Breast epithelium (tissue), 4 donors: Measurements from ENCODE around the gene RERE. TPM values are rescaled to one million over a fixed set of nuclear protein-coding genes. Genes with fewer than 3 reads are reported as not detected.

Experiments used
- DNase-seq, 2 donors: peaks; one replicate each; pipeline ENCODE4 v3.0.0-alpha.2; 2019; ENCODE audit warnings: low spot score in 2 of 2
- H3K27ac ChIP-seq, 2 donors: fragments of 200-600 bp; sonication (generic) in 1 of 2; one replicate each; pipeline ENCODE4 v1.5.1; 2016 to 2019; ENCODE audit warnings: mild to moderate bottlenecking in 1 of 2
- H3K27me3 ChIP-seq, 2 donors: fragments of 200-600 bp; sonication (generic) in 1 of 2; one replicate each; pipeline versions ENCODE4 v1.5.1 to v1.6.0; 2017 to 2019; ENCODE audit warnings: control low read depth in 1 of 2, mild to moderate bottlenecking in 1 of 2
- H3K36me3 ChIP-seq: fragments of 200-600 bp; one replicate; pipeline ENCODE4 v1.5.1; 2019
- H3K4me1 ChIP-seq, 2 donors: fragments of 200-600 bp; sonication (generic); one replicate each; pipeline ENCODE4 v1.5.1; 2016 to 2019; ENCODE audit warnings: control low read depth in 1 of 2
- H3K4me3 ChIP-seq, 3 donors: fragments of 200-600 bp; sonication (generic); 1 replicate in 2 of 3; 2 replicates in 1 of 3; pipeline ENCODE4 v1.5.1; 2016 to 2019; ENCODE audit warnings: mild to moderate bottlenecking in 3 of 3, moderate library complexity in 2 of 3
- H3K9me3 ChIP-seq, 2 donors: fragments of 200-600 bp; sonication (generic) in 1 of 2; one replicate each; pipeline ENCODE4 v1.5.1; 2016 to 2019; ENCODE audit warnings: control low read depth in 1 of 2
- POLR2A ChIP-seq: fragments of 450-650 bp; IDR thresholded peaks from one replicate; pipeline ENCODE4 v1.6.1; 2016; ENCODE audit warnings: antibody characterized with exemption, mild to moderate bottlenecking, moderate library complexity
- POLR2AphosphoS5 ChIP-seq, 3 donors: sonication (generic); formaldehyde crosslinking; IDR thresholded peaks; one replicate each; pipeline ENCODE4 v1.6.1; 2017; ENCODE audit warnings: antibody characterized with exemption in 3 of 3
- intact Hi-C: fragments of 100-400 bp; cut with DNase I; formaldehyde crosslinking; loops from one replicate; pipeline ENCODE4 v1.15.1; 2023; ENCODE audit warnings: low total_unique reads
- total RNA-seq, 3 donors: library from RNA; depleted of rRNA; stranded (reverse); fragments of >200 nt; gene quantifications; one replicate each; pipeline ENCODE4 v1.1.0, GENCODE V29; 2016
- TF ChIP-seq, protein P1 (sequence below), 3 donors: fragments of 450-650 bp; IDR thresholded peaks; one replicate each; pipeline ENCODE4 v1.5.1; 2016 to 2017; ENCODE audit warnings: antibody characterized with exemption in 3 of 3, mild to moderate bottlenecking in 3 of 3, moderate library complexity in 3 of 3

RERE gene
- total RNA-seq, 3 donors from 2014 or later, result 65.8 to 166 (median 123) TPM

DNA sequence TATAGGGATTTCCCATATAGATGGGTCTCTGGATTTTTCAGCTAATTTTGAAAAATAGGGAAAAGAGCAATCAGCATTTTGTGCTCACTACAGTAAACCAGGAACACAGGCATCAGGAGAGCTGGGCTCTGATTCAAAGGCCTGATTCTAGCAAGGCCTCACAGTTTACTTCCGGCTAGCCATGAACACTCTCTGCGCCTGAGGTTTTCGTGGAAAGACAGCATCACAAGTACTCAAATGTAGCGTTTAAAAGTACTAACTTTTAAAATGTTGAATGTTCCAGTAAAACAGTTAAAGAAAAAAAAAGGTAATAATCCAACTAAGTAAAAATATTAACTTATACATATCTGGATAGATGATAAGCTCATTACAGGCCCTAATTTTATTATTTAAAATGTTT, 379.0 kb downstream of the RERE start:
- no peak for DNase-seq
- H3K4me1 ChIP-seq, result no peaks in the 10 kb centered on the region
- peak overlapping the region; percentile 56 to 60 for H3K27ac ChIP-seq
- intact Hi-C loops, result no loop called here
- no peak overlapping the region for H3K4me3 ChIP-seq
- no peaks in the 10 kb centered on the region for H3K27me3 ChIP-seq
- TF ChIP-seq POLR2A, result no peak
- TF ChIP-seq, protein P1, sequence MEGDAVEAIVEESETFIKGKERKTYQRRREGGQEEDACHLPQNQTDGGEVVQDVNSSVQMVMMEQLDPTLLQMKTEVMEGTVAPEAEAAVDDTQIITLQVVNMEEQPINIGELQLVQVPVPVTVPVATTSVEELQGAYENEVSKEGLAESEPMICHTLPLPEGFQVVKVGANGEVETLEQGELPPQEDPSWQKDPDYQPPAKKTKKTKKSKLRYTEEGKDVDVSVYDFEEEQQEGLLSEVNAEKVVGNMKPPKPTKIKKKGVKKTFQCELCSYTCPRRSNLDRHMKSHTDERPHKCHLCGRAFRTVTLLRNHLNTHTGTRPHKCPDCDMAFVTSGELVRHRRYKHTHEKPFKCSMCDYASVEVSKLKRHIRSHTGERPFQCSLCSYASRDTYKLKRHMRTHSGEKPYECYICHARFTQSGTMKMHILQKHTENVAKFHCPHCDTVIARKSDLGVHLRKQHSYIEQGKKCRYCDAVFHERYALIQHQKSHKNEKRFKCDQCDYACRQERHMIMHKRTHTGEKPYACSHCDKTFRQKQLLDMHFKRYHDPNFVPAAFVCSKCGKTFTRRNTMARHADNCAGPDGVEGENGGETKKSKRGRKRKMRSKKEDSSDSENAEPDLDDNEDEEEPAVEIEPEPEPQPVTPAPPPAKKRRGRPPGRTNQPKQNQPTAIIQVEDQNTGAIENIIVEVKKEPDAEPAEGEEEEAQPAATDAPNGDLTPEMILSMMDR (IDR thresholded peaks at IDR 0.05), result no peak
- no peak for TF ChIP-seq POLR2AphosphoS5 (IDR thresholded peaks at IDR 0.05)
- no peaks in the 10 kb centered on the region for H3K36me3 ChIP-seq
- H3K9me3 ChIP-seq, result no peaks in the 10 kb centered on the region

- TF ChIP-seq, protein P1 (IDR thresholded peaks at IDR 0.05), result no peak
- TF ChIP-seq POLR2A (no peak), POLR2AphosphoS5 (IDR thresholded peaks at IDR 0.05) (no peak)
- DNase-seq, result no peak
- H3K36me3 ChIP-seq, result no peaks in the 10 kb centered on the region
- no peaks in the 10 kb centered on the region for H3K9me3 ChIP-seq
- H3K4me1 ChIP-seq, result no peaks in the 10 kb centered on the region
- intact Hi-C loops, result no loop called here
- H3K4me3 ChIP-seq, result no peak overlapping the region
- no peak overlapping the region for H3K27ac ChIP-seq
- no peaks in the 10 kb centered on the region for H3K27me3 ChIP-seq
Observed at GRCh38 chr1:8437347-8437746, 380.1 kb downstream of the RERE start.

DNA sequence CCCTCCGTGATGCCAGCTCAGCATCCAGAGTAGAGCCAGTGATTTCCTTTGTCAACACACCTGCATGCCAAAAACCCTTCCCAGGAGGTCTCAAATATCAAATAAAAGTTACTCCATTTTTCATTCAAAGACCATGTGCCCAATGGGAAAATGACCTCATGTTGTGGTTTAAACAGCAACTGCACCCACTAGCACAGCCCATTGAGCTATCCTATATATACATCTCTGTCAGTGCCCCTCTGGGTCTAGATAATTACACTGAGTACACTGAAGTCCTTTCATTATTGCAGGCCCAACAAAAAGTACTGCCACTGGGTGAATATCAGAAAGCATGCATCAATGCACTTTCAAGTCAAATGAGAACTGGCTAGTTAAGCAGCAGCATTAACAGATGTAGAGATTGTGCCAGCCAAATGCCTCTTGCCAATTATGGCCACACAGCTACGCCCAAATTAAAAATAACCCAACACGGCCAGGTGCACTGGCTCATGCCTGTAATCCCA, 381.8 kb downstream of the RERE start:
- Histone ChIP-seq H3K4me1 (no peaks in the 10 kb centered on the region), H3K27ac (peak overlapping the region in 1 of 2 donors; percentile 17), H3K36me3 (no peaks in the 10 kb centered on the region), H3K27me3 (no peaks in the 10 kb centered on the region), H3K9me3 (no peaks in the 10 kb centered on the region), H3K4me3 (no peak overlapping the region)
- DNase-seq, result no peak
- intact Hi-C loops, result no loop called here
- TF ChIP-seq POLR2AphosphoS5 (IDR thresholded peaks at IDR 0.05) (no peak), POLR2A (no peak)
- TF ChIP-seq, protein P1 (IDR thresholded peaks at IDR 0.05), result no peak

GRCh38 chr1:8434101-8434500, 383.3 kb downstream of the RERE start:
- DNase-seq, result no peak
- Histone ChIP-seq H3K4me3 (no peak overlapping the region), H3K9me3 (no peaks in the 10 kb centered on the region), H3K4me1 (no peaks in the 10 kb centered on the region), H3K36me3 (no peaks in the 10 kb centered on the region), H3K27me3 (no peaks in the 10 kb centered on the region), H3K27ac (no peak overlapping the region)
- intact Hi-C loops, result no loop called here
- TF ChIP-seq POLR2A (no peak), POLR2AphosphoS5 (IDR thresholded peaks at IDR 0.05) (no peak)
- TF ChIP-seq, protein P1 (IDR thresholded peaks at IDR 0.05), result no peak

GRCh38 chr1:8431784-8432183, 385.7 kb downstream of the RERE start:
- Histone ChIP-seq H3K36me3 (no peaks in the 10 kb centered on the region), H3K27ac (no peak overlapping the region), H3K27me3 (no peaks in the 10 kb centered on the region), H3K4me1 (no peaks in the 10 kb centered on the region), H3K9me3 (no peaks in the 10 kb centered on the region), H3K4me3 (no peak overlapping the region)
- intact Hi-C loops, result no loop called here
- TF ChIP-seq POLR2AphosphoS5 (IDR thresholded peaks at IDR 0.05), result no peak
- TF ChIP-seq POLR2A, result no peak
- TF ChIP-seq, protein P1 (IDR thresholded peaks at IDR 0.05), result no peak
- DNase-seq, result no peak
